ENCODE results near the gene IGFBP2.

- TF ChIP-seq CTCF (IDR thresholded peaks at IDR 0.05; ENCODE audit: poor library complexity) (no peak), EZH2 (IDR thresholded peaks at IDR 0.05; ENCODE audit: borderline replicate concordance) (no peak)
Measured at GRCh38 chr2:216702756-216703155, 69.5 kb downstream of the IGFBP2 start.
